Tibial nerve (tissue), 4 donors: ENCODE results near the gene FARP1. TPM values are rescaled to one million over a fixed set of nuclear protein-coding genes. Genes with fewer than 3 reads are reported as not detected.

Source experiments
- DNase-seq, 2 donors: peaks; one replicate each; pipeline ENCODE4 v3.0.0-alpha.2; 2019; ENCODE audit warnings: low spot score in 2 of 2
- H3K27ac ChIP-seq, 4 donors: fragments of 200-600 bp; sonication (generic) in 3 of 4; one replicate each; pipeline ENCODE4 v1.5.1; 2017 to 2019; ENCODE audit warnings: mild to moderate bottlenecking in 1 of 4
- H3K27me3 ChIP-seq, 2 donors: fragments of 200-600 bp; sonication (generic) in 1 of 2; one replicate each; pipeline versions ENCODE4 v1.5.1 to v1.6.0; 2017 to 2019
- H3K36me3 ChIP-seq, 3 donors: fragments of 200-600 bp; sonication (generic); one replicate each; pipeline ENCODE4 v1.5.1; 2018 to 2019
- H3K4me1 ChIP-seq, 4 donors: fragments of 200-600 bp; sonication (generic) in 3 of 4; one replicate each; pipeline ENCODE4 v1.5.1; 2017 to 2019
- H3K4me3 ChIP-seq, 4 donors: fragments of 200-600 bp; sonication (generic) in 3 of 4; one replicate each; pipeline ENCODE4 v1.5.1; 2017 to 2019; ENCODE audit warnings: mild to moderate bottlenecking in 1 of 4, moderate library complexity in 1 of 4
- H3K9me3 ChIP-seq, 4 donors: fragments of 200-600 bp; sonication (generic) in 3 of 4; one replicate each; pipeline ENCODE4 v1.5.1; 2017 to 2019
- EP300 ChIP-seq, 2 donors: sonication (generic); formaldehyde crosslinking; IDR thresholded peaks; one replicate each; pipeline ENCODE4 v1.6.1; 2017; ENCODE audit warnings: antibody characterized with exemption in 2 of 2, mild to moderate bottlenecking in 1 of 2
- POLR2A ChIP-seq, 2 donors: fragments of 450-650 bp; IDR thresholded peaks; one replicate each; pipeline ENCODE4 v1.6.1; 2017; ENCODE audit warnings: antibody characterized with exemption in 2 of 2, mild to moderate bottlenecking in 2 of 2, moderate library complexity in 2 of 2
- WGBS, 2 donors: methylation state at CpG; one replicate each; pipeline ENCODE4 v1.1.5; 2018; 5-methylcytosine and 5-hydroxymethylcytosine counted together
- total RNA-seq, 4 donors: library from RNA; depleted of rRNA; stranded (reverse); fragments of >200 nt; gene quantifications; one replicate each; pipeline ENCODE4 v1.1.0, GENCODE V29; 2016
- TF ChIP-seq, protein P1 (sequence below), 5 experiments: fragments of 200-600 bp in 3 of 5; fragments of 450-650 bp in 2 of 5; sonication (generic) in 3 of 5; IDR thresholded peaks; one replicate each; pipeline ENCODE4 v1.5.1; 2016 to 2019; ENCODE audit warnings: antibody characterized with exemption in 5 of 5, mild to moderate bottlenecking in 3 of 5, moderate library complexity in 2 of 5

Gene FARP1
- total RNA-seq, 4 donors from 2014 or later = 21.4 to 28.5 (median 24.9) TPM

- H3K4me1 ChIP-seq = no peaks in the 10 kb centered on the region
- TF ChIP-seq, protein P1, sequence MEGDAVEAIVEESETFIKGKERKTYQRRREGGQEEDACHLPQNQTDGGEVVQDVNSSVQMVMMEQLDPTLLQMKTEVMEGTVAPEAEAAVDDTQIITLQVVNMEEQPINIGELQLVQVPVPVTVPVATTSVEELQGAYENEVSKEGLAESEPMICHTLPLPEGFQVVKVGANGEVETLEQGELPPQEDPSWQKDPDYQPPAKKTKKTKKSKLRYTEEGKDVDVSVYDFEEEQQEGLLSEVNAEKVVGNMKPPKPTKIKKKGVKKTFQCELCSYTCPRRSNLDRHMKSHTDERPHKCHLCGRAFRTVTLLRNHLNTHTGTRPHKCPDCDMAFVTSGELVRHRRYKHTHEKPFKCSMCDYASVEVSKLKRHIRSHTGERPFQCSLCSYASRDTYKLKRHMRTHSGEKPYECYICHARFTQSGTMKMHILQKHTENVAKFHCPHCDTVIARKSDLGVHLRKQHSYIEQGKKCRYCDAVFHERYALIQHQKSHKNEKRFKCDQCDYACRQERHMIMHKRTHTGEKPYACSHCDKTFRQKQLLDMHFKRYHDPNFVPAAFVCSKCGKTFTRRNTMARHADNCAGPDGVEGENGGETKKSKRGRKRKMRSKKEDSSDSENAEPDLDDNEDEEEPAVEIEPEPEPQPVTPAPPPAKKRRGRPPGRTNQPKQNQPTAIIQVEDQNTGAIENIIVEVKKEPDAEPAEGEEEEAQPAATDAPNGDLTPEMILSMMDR (IDR thresholded peaks at IDR 0.05) = no peak
- TF ChIP-seq POLR2A (IDR thresholded peaks at IDR 0.05) (no peak), EP300 (IDR thresholded peaks at IDR 0.05) (no peak)
- H3K4me3 ChIP-seq = no peak overlapping the region
- H3K9me3 ChIP-seq = no peaks in the 10 kb centered on the region
- H3K36me3 ChIP-seq = no peaks in the 10 kb centered on the region
- no peak for DNase-seq
- no peak overlapping the region for H3K27ac ChIP-seq
- no peaks in the 10 kb centered on the region for H3K27me3 ChIP-seq
- WGBS, 2 donors = 68 to 71% methylated on average over 10 of the region's 10 CpGs
Measured at GRCh38 chr13:98343461-98343860, 200.6 kb downstream of the FARP1 start.

DNA sequence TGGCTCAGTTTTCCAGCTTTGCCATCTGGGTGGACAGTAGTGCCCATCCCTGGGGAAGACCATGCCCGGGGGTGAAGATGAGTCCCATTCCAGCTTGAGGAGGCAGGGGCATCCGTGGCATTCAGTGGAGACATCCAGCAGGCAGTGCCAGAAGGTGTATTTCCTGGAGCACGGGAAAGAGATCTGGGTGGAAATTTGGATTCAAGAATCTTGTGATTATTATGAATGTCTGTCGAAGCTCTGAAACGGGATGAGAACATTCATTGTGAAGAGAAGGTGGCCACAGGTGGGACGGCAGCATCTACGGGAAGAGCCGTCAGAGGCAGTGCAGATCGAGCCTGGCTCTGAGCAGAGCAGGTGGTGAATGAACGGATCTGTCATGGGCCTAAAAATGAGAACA, 201.5 kb downstream of the FARP1 start:
- no peak overlapping the region for H3K27ac ChIP-seq
- DNase-seq = no peak
- no peaks in the 10 kb centered on the region for H3K36me3 ChIP-seq
- H3K27me3 ChIP-seq = no peaks in the 10 kb centered on the region
- 91 to 98% methylated on average over 10 of the region's 10 CpGs for WGBS, 2 donors
- H3K4me1 ChIP-seq = no peaks in the 10 kb centered on the region
- no peak overlapping the region for H3K4me3 ChIP-seq
- TF ChIP-seq, protein P1 (IDR thresholded peaks at IDR 0.05) = no peak
- TF ChIP-seq POLR2A (IDR thresholded peaks at IDR 0.05) (no peak), EP300 (IDR thresholded peaks at IDR 0.05) (no peak)
- no peaks in the 10 kb centered on the region for H3K9me3 ChIP-seq

- H3K9me3 ChIP-seq = no peaks in the 10 kb centered on the region
- TF ChIP-seq POLR2A (IDR thresholded peaks at IDR 0.05) (no peak), EP300 (IDR thresholded peaks at IDR 0.05) (no peak)
- TF ChIP-seq, protein P1 (IDR thresholded peaks at IDR 0.05) = no peak
- no peak for DNase-seq
- WGBS, 2 donors = 82 to 84% methylated on average over 12 of the region's 12 CpGs
- no peaks in the 10 kb centered on the region for H3K4me1 ChIP-seq
- no peaks in the 10 kb centered on the region for H3K36me3 ChIP-seq
- H3K4me3 ChIP-seq = no peak overlapping the region
- no peaks in the 10 kb centered on the region for H3K27me3 ChIP-seq
- no peak overlapping the region for H3K27ac ChIP-seq
Measured at GRCh38 chr13:98345107-98345935, 202.4 kb downstream of the FARP1 start.

DNA sequence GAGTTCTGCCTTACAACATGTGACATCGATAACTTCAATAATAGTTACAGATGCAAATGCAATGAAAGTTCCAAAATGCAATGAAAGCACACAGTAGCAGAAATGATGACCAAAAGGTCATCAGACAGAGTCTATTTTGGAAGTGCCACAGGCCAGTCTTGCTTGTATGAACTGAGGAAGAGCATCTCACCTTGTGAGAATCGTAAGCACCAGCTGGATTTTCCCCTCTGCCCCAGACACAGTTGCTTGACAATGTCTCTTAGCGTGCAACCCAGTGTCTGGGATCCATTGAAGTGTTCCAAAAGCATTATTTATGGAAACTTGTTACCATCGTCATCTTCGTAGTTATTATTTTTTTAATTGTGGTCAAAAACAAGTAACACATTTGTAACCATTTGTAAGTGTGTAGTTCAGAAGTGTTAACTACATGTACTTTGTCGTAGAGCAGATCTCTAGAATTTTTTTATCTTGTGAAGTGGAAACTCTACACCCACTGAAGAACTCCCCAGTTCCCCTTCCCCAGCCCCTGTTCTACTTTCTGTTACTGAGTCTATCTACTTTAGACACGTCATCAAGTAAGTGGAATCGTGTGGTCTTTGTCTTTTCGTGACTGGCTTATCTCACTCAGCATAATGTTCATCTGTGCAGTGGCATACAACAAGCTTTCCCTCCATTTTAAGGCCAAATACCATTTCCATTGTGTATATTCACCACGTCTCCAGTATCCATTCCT, 204.2 kb downstream of the FARP1 start:
- TF ChIP-seq, protein P1 (IDR thresholded peaks at IDR 0.05) = no peak
- TF ChIP-seq EP300 (IDR thresholded peaks at IDR 0.05) (no peak), POLR2A (IDR thresholded peaks at IDR 0.05) (no peak)
- Histone ChIP-seq H3K4me3 (no peak overlapping the region), H3K27me3 (no peaks in the 10 kb centered on the region), H3K9me3 (no peaks in the 10 kb centered on the region), H3K4me1 (no peaks in the 10 kb centered on the region), H3K36me3 (no peaks in the 10 kb centered on the region), H3K27ac (no peak overlapping the region)
- 93 to 94% methylated on average over 10 of the region's 10 CpGs for WGBS, 2 donors
- DNase-seq = no peak

GRCh38 chr13:98347756-98348155, 204.9 kb downstream of the FARP1 start:
- TF ChIP-seq, protein P1 (IDR thresholded peaks at IDR 0.05) = no peak
- TF ChIP-seq POLR2A (IDR thresholded peaks at IDR 0.05) = no peak
- no peak for TF ChIP-seq EP300 (IDR thresholded peaks at IDR 0.05)

More at GRCh38 chr13:98347756-98348155, 204.9 kb downstream of the FARP1 start:
- Histone ChIP-seq H3K36me3 (no peaks in the 10 kb centered on the region), H3K27me3 (no peaks in the 10 kb centered on the region), H3K9me3 (no peaks in the 10 kb centered on the region), H3K4me3 (no peak overlapping the region), H3K27ac (no peak overlapping the region), H3K4me1 (no peaks in the 10 kb centered on the region)
- DNase-seq = no peak
- WGBS, 2 donors = 90 to 95% methylated on average over 1 of the region's 1 CpG
